ENCODE results near the gene COX6A2. TPM values are rescaled to one million over a fixed set of nuclear protein-coding genes. Genes with fewer than 3 reads are reported as not detected.

Gene COX6A2
- total and polyA plus RNA-seq, 2 donors (not counting 3 experiments of a cell fraction or from before 2014, with no cell fraction given) = not detected

DNA sequence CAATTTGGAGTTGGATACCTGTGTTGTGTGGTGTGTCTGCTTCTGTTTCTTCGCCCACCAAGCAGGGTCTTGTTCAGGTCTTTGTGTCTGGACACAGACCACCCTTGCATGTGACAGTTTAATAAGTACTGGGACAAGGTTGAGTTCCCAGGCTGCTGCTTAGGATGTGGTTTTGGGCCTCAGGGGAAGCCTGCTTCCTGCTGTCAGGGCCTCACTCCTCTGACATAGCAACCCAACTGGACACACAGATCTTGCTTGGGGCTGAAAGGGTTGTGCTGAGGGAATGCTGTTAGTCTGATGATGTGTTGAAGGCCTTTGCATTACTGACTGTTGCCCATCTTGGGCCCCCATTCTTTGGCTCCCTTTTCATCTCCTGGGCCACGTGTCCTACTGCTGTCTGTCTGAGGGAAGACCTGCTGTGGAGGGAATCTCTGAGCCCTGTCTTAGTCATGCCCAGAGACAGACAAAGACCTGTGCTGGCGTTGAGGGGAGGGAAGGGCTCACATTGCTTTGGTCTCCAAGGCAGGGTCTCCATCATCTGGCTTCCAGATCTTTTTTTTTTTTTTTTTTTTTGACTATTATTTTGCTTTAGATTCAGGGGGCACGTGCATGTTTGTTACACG is 39.1 kb upstream of the COX6A2 start:
- H2AFZ ChIP-seq (ENCODE audit: low read depth, low read length) = no peak overlapping the region
- H3K4me2 ChIP-seq (ENCODE audit: insufficient read depth, low read length) = no peak overlapping the region
- POLR2A ChIA-PET = no interaction called here
- no peaks in the 10 kb centered on the region for H4K20me1 ChIP-seq (replicated peaks; ENCODE audit: control insufficient read depth, extremely low read depth, insufficient read depth, low read length)
- H3K79me2 ChIP-seq (ENCODE audit: control insufficient read depth, insufficient read depth, low read length) = peaks cover 6% of the 10 kb centered on the region
- DNase-seq (ENCODE audit: low read depth, low spot score) (no peak), FAIRE-seq (no peak)
- H3K36me3 ChIP-seq (ENCODE audit: control insufficient read depth in 2 of 2, extremely low read depth in 1 of 2, insufficient read depth in 2 of 2, low read length in 2 of 2) = peaks cover 6 to 23% of the 10 kb centered on the region in 2 experiments
- no peak overlapping the region for H3K4me3 ChIP-seq (replicated peaks in 1 of 3; ENCODE audit: insufficient read depth in 1 of 3, low read depth in 1 of 3, low read length in 3 of 3)
- intact Hi-C loops (cut with micrococcal nuclease) (no loop called here), dilution Hi-C loops (cut with MboI; ENCODE audit: extremely low pct_ligation_motif_present, low sequenced_read_pairs) (no loop called here)
- H3K9ac ChIP-seq (replicated peaks; ENCODE audit: extremely low read depth, insufficient read depth, low read length) = no peak overlapping the region
- TF ChIP-seq CTCF (IDR thresholded peaks at IDR 0.05; ENCODE audit: extremely low read depth in 1 of 2, insufficient read depth in 1 of 2, low read depth in 1 of 2, low read length in 2 of 2) = no peak
- no peak for TF ChIP-seq EZH2 (IDR thresholded peaks at IDR 0.05; ENCODE audit: borderline replicate concordance, low read depth, low read length, severe bottlenecking)
- no peak for TF ChIP-seq GATA2 (IDR thresholded peaks at IDR 0.05; ENCODE audit: insufficient read depth, insufficient read length, low read depth, low read length)
- no peak overlapping the region for H3K27ac ChIP-seq (ENCODE audit: insufficient read depth, low read depth, low read length)
- peaks cover 9% of the 10 kb centered on the region for H3K4me1 ChIP-seq (ENCODE audit: control insufficient read depth, extremely low read depth, insufficient read depth, low read length)
- BruUV-seq (replicated peaks) = no TSS peak
- H3K9me3 ChIP-seq (replicated peaks; ENCODE audit: control insufficient read depth, insufficient read depth, low read length) = no peaks in the 10 kb centered on the region
- H3K27me3 ChIP-seq (ENCODE audit: control insufficient read depth in 2 of 2, insufficient read depth in 2 of 2, low read length in 2 of 2) = no peaks in the 10 kb centered on the region
- CTCF ChIA-PET = no interaction called here
- no peaks in the 10 kb centered on the region for H3K9me1 ChIP-seq (replicated peaks; ENCODE audit: control insufficient read depth, extremely low read depth, insufficient read depth, low read length)

DNA sequence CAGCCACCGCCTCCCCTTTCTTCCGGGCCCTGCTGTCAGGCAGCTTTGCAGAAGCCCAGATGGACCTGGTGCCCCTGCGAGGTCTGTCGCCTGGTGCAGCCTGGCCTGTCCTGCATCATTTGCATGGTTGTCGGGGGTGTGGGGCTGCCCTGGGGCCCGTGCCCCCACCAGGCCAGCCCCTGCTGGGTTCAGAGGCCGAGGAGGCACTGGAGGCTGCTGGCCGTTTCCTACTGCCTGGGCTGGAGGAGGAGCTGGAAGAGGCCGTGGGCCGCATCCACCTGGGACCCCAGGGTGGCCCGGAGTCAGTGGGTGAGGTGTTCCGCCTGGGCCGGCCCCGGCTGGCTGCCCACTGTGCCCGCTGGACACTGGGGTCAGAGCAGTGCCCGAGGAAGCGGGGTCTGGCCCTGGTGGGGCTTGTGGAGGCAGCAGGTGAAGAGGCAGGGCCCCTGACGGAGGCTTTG is 38.3 kb upstream of the COX6A2 start:
- peaks cover 6 to 27% of the 10 kb centered on the region in 2 experiments for H3K36me3 ChIP-seq (ENCODE audit: control insufficient read depth in 2 of 2, extremely low read depth in 1 of 2, insufficient read depth in 2 of 2, low read length in 2 of 2)
- H3K9me1 ChIP-seq (replicated peaks; ENCODE audit: control insufficient read depth, extremely low read depth, insufficient read depth, low read length) = no peaks in the 10 kb centered on the region
- POLR2A ChIA-PET = no interaction called here
- no peaks in the 10 kb centered on the region for H3K9me3 ChIP-seq (replicated peaks; ENCODE audit: control insufficient read depth, insufficient read depth, low read length)
- H3K79me2 ChIP-seq (ENCODE audit: control insufficient read depth, insufficient read depth, low read length) = peaks cover 4% of the 10 kb centered on the region
- DNase-seq (ENCODE audit: low read depth, low spot score) (no peak), FAIRE-seq (no peak)
- intact Hi-C loops (cut with micrococcal nuclease) (no loop called here), dilution Hi-C loops (cut with MboI; ENCODE audit: extremely low pct_ligation_motif_present, low sequenced_read_pairs) (no loop called here)
- CTCF ChIA-PET = no interaction called here
- H3K4me2 ChIP-seq (ENCODE audit: insufficient read depth, low read length) = no peak overlapping the region
- no peak overlapping the region for H3K9ac ChIP-seq (replicated peaks; ENCODE audit: extremely low read depth, insufficient read depth, low read length)
- no peak overlapping the region for H3K4me3 ChIP-seq (replicated peaks in 1 of 3; ENCODE audit: insufficient read depth in 1 of 3, low read depth in 1 of 3, low read length in 3 of 3)
- no peaks in the 10 kb centered on the region for H3K27me3 ChIP-seq (ENCODE audit: control insufficient read depth in 2 of 2, insufficient read depth in 2 of 2, low read length in 2 of 2)
- no peak for TF ChIP-seq POLR2A (IDR thresholded peaks at IDR 0.05; ENCODE audit: low read depth, low read length)
- TF ChIP-seq MYC (IDR thresholded peaks at IDR 0.05; ENCODE audit: low read depth, low read length) = no peak
- TF ChIP-seq EZH2 (IDR thresholded peaks at IDR 0.05; ENCODE audit: borderline replicate concordance, low read depth, low read length, severe bottlenecking) = no peak
- no peak for TF ChIP-seq GATA2 (IDR thresholded peaks at IDR 0.05; ENCODE audit: insufficient read depth, insufficient read length, low read depth, low read length)
- no peak for TF ChIP-seq POLR2AphosphoS5 (IDR thresholded peaks at IDR 0.05; ENCODE audit: insufficient read depth, low read depth, low read length)
- no peak for TF ChIP-seq JUN (IDR thresholded peaks at IDR 0.05; ENCODE audit: borderline replicate concordance, insufficient read depth, insufficient read length, low read depth)
- TF ChIP-seq FOS (IDR thresholded peaks at IDR 0.05; ENCODE audit: borderline replicate concordance, insufficient read depth, low read length) = no peak
- no peak for TF ChIP-seq CTCF (IDR thresholded peaks at IDR 0.05; ENCODE audit: extremely low read depth in 1 of 2, insufficient read depth in 1 of 2, low read depth in 1 of 2, low read length in 2 of 2)
- TF ChIP-seq, protein P1, sequence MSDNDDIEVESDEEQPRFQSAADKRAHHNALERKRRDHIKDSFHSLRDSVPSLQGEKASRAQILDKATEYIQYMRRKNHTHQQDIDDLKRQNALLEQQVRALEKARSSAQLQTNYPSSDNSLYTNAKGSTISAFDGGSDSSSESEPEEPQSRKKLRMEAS (IDR thresholded peaks at IDR 0.05; ENCODE audit: insufficient read depth, insufficient read length) = no peak
- BruUV-seq (replicated peaks) = no TSS peak
- no peaks in the 10 kb centered on the region for H4K20me1 ChIP-seq (replicated peaks; ENCODE audit: control insufficient read depth, extremely low read depth, insufficient read depth, low read length)
- no peak overlapping the region for H2AFZ ChIP-seq (ENCODE audit: low read depth, low read length)
- H3K27ac ChIP-seq (ENCODE audit: insufficient read depth, low read depth, low read length) = no peak overlapping the region
- peaks cover 6% of the 10 kb centered on the region for H3K4me1 ChIP-seq (ENCODE audit: control insufficient read depth, extremely low read depth, insufficient read depth, low read length)
